Measurements from ENCODE around the gene TAGLN2. TPM values are rescaled to one million over a fixed set of nuclear protein-coding genes. Genes with fewer than 3 reads are reported as not detected.

The TAGLN2 gene
- total and polyA plus RNA-seq, 9 of the 15 experiments (the other 6 are each of a cell fraction or from before 2014, with no cell fraction given): 192 to 683 (median 455) TPM

- 0 out of 2 replicates have a peak, but pooled peaks have one; percentile 9 for TF ChIP-seq ZNF263 (CRISPR knock-in tag; IDR thresholded peaks at IDR 0.05; ENCODE audit: borderline replicate concordance)
- no peak for TF ChIP-seq THRB (CRISPR knock-in tag; conservative IDR thresholded peaks at IDR 0.05)
- TF ChIP-seq SPI1 (IDR thresholded peaks at IDR 0.05; ENCODE audit: borderline replicate concordance, low read depth, low read length): peak; percentile 75; the same call in 1 of the 2 replicates
- TF ChIP-seq MIER1 (IDR thresholded peaks at IDR 0.05; ENCODE audit: low read depth): peak; percentile 91
- no peak for TF ChIP-seq ZMIZ1 (IDR thresholded peaks at IDR 0.05; ENCODE audit: low read depth in 2 of 2, low read length in 2 of 2)
- TF ChIP-seq ZNF511 (CRISPR knock-in tag; IDR thresholded peaks at IDR 0.05): no peak
- no peak for TF ChIP-seq SMARCC2 (IDR thresholded peaks at IDR 0.05; ENCODE audit: low read depth)
Observed at GRCh38 chr1:159935719-159936272, 10.5 kb upstream of the TAGLN2 start (continued).
